NCI-H1417 treated with DMSO at 0.1 percent for 48 hours (cell line): ENCODE data around the gene GBX2.
"Not testable (repeated sequence)": the region's sequence is repeated elsewhere in the genome, so short reads cannot be mapped to it uniquely, and the experiment has no call there.

Experiments
- DNase-seq: peaks from one replicate; lab custom pipeline; 2025; lab: John Stamatoyannopoulos, UW

GBX2 gene

DNA sequence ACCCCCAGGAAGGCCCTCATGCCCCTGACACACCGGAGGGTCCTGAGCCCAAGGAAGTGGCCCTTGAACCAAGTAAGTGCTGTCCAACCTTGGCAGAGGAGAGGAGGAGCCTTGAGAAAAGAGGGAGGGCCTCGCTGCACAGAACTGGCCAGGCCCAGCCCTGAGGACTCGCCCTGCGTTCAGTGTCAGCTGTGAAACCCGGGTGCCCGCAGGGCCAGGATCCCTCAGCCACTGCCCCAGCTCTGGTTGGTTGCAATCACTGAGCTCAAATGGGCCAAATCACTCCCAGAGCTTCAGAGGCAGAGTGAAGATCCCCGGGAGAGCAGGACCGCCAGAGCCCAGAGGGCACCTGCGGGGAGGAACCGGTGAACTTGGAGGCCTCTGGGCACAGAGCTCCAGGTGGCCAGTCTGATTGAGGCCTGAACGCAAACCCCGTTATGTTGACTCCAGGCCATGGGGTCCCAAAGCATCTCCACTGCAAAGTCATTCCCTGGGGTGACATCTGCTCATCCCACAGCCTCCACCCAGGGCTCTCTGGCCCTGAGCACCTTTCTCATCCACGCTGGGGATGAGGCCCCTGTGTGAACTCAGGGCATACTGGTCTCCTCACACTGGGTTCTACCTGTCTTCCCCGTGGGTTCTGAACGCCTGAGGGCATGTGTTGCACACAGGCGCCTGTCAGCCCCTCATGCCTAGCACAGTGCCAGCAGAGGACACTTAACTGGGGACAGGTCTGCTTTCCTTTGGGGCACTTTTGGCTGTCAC, 11.9 kb downstream of the GBX2 start:
- no peak for DNase-seq

DNA sequence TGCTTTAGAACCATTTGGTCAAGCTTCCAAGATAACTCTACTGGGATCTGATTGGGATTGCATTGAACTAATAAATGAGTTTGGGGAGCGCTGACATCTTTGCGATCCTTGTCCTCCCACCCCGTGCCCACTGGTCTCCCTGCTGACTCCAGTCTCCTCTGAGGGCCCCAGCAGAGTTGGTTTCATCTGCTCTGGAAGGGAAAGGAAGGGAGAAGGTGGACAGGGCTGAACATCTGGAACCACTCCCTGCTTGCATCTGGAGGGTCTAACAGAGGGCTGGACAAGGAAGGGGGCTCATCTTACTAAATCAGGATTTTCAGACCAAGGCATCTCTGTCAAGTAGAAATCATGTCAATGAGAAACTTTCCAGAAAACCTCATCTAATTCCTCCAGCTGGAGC, 12.8 kb downstream of the GBX2 start:
- DNase-seq = no peak

DNA sequence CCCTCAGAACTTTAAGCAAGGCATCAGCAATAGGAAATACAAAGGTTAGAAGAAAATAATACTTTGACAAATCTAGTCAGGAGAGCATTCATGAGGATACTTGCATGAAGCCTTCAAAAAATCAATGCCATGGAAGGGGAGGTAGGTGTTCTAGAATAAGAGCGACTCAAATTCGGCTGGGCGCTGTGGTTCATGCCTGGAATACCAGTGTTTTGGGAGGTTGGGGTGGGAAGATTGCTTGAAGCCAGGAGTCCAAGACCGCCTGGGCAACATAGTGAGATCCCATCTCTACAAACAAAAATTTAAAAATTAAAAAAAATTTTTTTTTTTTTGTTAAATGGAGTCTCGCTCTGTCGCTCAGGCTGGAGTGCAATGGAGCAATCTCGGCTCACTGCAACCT, 21.8 kb downstream of the GBX2 start:
- DNase-seq = no peak

DNA sequence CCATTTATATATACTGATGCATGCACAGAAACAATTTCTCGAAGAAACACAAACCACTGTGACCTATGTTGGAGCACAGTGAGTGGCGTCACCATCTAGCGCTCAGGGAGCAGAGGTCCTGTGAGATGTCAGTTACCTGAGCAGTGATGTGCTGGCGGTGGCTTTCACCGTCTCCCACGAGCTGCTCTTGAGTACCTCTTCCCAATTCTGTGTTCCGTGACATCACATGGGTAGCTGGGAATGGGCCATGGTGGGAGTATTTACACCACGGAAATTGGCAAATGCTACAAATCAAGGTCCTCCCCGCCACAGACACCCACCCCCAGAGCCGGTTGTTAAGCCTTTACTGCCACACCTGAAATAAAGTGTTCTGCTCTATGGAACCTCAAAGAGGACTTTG, 24.4 kb downstream of the GBX2 start:
- DNase-seq = no peak

DNA sequence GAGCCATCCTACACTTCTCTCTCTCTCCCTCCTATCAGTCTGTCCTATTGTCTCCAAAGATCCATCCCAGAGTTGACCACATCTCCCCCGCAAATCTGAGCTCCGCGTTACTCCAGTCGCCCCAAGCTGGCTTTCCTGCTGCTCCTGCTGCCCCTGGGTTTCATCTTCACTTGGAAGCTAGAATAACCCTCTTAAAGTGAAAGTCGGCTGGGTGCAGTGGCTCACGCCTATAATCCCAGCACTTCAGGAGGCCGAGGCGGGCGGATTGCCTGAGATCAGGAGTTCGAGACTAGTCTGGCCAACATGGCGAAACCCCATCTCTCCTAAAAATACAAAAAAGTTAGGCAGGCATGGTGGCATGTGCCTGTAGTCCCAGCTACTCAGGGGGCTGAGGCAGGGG, 26.6 kb downstream of the GBX2 start:
- DNase-seq = not testable (repeated sequence)

DNA sequence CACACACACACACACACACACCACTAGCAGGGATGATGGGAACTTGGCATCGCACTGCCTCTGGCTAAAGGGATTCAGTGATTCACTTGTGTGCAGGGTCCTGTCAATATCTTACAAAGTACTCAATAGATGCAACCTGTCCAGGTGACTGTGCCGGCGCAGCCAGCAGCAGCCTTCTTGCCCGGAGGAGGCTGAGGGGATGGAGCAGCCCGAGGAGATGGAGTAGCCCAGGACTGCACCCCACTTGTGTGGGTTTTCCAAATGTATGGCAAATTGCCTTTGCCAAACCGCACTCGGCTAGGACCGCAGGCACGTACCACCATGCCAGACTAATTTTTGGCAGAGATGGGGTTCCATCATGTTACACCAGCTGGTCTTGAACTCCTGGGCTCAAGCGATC, 31.1 kb downstream of the GBX2 start:
- no peak for DNase-seq

DNA sequence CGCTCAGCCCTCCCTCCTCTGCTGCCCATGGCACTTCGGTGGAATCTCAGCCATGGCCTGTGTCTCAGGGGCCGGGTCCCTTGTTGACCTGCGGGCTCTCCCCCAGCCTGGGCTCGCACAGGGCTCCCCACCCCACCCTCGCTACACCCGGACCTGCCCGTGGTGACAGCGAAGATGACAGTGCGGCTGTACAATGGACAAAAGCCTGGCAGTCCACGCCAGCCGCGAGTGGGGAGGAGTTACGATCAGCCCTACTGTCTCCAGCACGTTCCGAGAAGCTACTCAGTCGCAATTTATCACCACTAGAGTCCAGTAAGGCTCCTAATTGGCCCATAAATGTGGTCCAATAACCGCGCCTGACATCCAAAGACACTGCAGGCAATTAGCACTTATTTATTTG, 31.6 kb downstream of the GBX2 start:
- DNase-seq = no peak

DNA sequence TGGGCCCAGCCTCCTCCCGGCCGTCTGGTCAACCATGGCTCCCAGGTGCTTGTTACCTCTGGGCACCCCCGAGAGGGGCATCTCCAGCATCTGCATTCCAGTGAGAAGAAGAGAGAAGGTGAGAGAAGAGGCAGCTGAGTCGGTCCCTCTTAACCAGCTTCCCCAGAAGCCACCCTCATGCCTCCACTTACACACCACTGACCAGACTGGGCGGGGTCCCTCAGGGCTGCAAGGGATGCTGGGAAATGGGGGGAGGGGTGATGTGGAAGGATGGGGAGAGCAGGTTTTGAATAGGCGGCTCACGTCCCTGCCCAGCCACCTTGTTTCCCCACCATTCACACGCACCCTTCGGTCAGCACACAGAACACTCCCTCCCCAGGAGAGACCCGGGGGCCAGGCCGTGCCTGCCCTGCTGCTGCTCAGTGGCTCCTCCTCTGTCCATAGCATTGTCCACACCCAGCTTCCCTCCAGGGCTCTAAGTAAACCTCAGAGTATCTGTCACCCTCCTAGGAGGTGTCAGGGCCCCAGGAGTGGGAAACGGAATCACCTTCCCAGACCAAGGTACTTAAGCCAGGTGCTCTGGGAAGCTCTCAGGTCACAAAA, 34.7 kb downstream of the GBX2 start:
- no peak for DNase-seq

DNA sequence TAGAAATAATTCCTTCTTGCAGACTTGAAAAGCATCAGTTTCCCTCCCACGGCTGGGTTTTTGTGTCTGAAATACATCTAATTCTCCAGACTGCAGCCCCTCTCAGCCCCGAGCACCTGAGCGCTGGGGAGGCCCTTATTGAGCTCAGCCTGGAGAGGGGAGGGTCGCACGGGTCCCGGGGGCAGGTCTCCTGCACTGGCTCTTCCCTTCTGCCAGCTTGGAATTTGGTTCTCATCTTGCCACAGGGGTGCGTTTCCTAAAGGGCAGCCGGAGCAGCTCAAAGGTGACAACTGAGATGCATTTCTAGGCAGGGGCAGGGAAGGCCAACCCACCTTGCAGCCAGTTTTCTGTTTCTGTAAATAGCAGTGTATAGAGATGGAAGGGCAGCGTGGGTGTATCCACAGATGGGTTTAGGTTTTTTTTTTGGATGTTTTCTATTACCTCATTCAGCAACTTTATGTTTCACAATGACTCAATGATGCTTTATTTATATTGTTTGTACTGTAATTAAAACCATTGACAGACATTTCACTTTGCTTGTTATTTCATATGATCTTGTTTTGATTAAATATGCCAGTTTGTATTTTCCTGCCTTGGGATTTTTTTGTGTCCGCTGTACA, 37.0 kb downstream of the GBX2 start:
- DNase-seq = no peak

DNA sequence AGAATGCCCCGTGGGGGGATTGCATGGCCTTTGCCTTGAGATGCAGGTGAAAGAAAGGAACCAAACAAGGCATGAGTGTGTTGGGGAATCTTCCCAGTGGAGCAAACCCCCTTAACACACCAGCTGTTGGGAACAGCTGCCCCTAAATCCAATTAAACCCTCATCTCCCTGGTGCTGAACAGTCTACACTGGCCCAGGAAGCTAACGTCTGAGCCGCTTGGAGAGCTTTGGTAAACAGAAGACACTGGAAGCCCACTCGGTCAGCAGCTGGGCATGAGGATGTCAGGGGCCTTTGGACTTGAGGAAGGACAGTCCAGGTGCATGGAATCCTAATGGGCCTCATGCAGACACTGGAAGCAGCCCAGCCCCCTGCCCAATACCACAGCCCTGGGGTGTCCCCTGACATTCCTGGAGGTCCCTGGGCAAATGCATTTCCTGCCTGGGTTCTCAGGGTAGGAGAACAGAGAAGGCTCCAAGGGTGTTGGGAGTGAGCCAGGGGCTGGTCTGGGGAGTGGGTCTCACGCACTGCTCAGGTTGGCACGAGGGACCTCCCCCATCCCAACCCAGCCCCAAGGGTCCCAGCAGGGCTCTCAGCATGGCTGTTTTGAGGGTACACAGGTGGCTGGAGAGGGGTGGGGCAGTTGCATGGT, 37.7 kb downstream of the GBX2 start:
- no peak for DNase-seq

DNA sequence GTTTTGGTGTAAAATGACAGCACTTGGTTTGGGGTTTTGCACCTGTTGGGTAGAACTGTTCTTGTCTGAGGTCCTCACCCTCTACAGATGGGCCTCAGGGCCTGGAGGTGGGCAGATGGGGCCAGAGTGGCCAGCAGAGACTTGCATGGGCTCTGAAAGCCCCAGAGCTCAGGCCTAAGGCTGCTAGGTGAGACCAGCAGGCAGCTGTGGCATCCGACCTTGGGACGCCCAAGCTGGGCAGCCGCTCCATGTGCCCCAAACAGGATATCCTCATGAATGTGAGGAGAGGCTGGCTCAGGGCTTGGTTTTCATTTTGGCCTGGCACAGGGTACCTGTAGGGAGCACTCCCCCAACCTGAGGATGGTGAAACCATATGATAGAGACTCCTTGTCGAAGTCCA, 38.3 kb downstream of the GBX2 start:
- DNase-seq = no peak

DNA sequence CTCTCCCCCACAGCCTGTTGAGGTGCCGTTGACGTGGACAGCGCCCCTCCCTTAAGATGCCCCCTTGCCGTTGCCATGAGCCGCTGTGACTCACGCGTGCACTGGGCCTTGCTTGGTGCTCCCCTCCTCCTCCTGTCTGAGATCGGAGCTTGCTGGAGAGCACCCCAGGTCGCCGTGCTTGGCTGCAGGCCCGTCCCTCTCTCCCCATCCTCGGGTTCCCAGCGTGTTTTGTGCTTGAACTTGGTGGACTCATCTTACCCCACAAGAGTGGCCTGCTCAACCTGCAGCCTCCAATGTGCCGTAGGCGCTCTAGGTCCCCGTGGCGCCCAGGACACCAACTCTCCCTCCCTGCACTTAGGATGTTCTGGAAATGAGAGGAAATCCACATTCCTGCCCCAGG, 39.9 kb downstream of the GBX2 start:
- no peak for DNase-seq

DNA sequence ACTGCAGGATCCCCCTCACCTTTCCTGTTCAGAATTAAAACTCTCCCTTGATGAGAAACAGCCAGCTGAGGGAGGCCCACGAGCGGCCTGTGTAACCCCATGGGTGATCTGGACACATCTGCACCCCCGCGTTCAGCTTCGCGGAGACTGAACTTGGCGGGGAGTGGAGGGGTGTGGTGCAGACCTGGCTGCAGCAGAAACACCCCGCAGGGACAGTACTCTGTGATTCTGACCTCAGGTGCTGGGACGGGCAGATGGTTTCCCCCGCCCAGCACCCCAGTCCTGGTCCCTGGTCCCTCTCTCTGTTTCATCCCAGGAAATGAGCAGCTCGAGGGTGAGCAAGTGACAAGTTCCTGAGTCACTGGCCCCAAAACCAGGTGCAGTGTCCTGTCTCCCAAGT, 41.2 kb downstream of the GBX2 start:
- no peak for DNase-seq

DNA sequence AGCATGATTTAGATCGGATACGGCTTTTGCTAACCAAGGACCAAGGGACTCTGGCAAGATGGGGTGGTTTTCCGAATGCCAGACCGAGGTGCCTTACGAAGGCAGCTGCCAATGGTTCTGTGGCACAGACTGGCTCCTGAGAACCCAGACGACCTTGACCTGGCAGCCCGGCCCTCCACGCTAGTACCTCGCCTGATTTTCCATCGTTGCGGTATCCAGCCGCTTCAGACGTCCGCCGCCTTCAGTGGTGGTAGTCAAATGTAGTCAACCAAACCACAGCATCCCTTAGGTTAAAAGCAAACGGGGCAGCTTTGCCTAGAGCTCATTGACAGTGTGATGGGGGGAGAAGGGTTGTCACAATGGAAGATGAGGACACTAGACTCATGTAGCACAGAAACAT, 42.6 kb downstream of the GBX2 start:
- no peak for DNase-seq

DNA sequence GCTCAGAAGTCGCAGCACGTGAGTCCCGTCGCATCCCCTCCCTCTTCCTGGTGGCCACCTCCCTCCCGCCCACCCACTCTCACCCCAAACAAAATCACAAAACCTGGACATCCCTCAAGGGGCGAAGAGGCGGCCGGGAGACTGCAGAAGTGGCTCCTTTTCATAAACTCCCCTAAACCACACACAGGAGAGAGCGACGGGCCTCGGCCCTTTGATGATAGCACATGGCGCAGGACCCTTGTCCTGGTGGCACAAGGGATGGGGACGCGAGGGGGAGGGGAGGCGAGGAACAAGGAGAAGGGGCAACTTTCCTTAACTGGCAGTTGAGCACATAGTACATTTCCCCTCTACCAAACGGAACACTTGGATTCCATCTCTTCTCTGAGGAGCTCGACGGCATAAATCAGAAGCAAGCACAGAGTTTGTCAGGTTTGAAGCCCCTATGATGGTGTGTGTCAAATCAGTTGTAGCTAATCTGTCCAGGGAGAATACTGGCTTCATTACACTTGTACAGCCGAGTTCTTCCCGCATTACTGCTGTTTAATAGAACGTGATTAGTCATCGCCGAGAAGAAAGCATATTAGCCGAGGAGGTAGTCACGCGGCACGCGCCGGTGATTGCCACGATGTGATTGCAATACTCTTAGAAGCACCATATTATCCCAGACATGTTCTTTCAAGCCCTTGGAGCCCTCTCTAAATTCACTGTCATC, 43.8 kb downstream of the GBX2 start:
- DNase-seq = no peak

DNA sequence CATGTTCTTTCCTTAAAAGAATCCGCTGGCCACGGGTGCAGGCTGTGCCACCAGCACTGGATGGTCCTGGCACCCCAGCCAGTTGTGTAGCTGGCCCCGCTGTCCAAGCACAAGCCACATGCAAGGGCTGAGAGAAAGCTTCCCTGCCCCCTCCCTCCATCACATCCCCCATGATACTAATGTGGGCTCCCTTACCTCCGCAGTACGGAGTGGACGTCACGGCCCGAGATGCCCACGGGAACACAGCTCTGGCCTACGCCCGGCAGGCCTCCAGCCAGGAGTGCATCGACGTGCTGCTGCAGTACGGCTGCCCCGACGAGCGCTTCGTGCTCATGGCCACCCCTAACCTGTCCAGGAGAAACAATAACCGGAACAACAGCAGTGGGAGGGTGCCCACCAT, 44.5 kb downstream of the GBX2 start:
- DNase-seq = no peak

DNA sequence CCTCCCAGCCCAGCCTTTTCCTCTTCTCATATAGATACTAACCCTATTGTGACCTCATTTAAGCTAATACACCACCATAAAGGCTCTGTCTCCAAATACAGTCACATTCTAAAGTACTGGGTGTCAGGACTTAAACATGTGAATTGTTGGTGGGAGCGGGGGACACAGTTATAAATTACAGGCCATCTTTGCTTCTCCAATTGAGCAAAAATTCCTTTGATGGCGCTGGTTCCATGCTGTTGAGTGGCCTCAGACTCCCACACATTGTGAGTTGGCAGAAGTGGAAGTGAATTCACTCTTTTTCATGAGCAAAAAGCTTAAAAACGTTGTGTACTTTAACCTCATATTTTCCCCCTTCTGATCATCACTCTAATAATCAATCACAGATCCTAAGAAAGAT, 46.0 kb downstream of the GBX2 start:
- DNase-seq = no peak

DNA sequence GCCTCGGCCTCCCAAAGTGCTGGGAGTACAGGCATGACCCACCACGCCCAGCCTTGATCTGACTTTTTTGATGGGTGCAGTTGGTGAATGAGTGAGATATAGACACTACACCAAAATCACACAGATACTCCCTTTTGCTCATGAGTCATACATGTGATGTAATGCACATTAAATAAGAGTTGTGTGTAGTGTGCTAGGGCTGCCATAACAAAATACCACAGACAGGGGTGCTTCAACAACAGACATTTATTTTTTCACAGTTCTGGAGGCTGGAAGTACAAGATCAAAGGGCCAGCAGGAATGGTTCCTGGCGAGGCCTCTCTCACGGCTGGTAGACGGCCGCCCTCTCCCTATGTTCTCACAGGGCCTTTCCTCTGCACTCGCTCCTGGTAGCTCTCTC, 46.6 kb downstream of the GBX2 start:
- no peak for DNase-seq

DNA sequence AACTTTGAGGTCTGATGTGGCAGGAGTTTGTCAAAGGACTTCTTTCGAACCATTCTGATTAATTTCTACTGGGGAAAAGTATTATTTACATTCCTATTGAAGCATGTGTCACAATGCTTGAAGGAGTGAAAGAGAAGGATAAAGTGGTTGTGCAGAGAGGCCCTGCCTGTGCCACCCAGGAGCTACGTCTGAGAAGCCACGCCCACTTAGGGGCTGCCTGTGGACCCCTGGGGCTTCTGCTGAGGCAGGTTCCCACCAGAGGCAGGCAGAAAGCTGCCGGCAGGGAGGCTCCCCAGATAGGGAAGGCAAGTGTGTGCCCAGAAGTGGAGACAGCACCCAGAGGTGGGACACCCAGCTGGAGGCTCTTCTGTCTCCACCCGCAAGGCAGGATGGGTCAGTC, 47.4 kb downstream of the GBX2 start:
- no peak for DNase-seq

DNA sequence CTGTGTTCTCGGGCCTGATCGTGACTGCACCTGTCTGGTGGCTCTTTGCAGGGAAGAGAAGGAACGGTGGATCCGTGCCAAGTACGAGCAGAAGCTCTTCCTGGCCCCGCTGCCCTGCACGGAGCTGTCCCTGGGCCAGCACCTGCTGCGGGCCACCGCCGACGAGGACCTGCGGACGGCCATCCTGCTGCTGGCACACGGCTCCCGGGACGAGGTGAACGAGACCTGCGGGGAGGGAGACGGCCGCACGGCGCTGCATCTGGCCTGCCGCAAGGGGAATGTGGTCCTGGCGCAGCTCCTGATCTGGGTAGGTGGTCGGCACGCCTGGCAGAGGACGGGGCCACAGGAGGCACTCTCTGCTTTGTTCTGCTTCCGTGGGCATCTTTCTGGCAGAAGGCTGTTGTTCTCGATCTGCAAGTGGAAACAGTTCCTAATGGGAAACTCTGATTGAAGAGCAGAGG, 48.0 kb downstream of the GBX2 start:
- DNase-seq = no peak

DNA sequence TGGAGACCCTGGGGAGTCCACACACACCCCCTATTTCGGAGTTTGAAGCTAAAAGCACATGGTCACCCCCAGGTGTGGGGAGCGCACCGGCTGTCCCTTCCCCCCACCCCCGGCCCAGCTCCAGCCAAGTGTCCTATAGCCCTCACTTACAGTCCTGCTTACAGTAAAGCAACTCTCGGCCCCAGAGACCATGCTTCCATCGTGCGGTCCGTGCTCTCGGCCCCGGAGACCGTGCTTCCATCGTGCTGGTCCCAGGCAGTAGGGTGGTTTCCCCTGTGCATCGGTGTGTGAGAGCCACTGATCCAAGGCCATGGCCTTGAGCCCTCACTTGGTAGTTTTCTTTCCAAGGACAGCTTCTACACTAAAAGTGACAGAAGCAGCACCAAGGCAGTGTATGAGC, 48.7 kb downstream of the GBX2 start:
- DNase-seq = no peak

DNA sequence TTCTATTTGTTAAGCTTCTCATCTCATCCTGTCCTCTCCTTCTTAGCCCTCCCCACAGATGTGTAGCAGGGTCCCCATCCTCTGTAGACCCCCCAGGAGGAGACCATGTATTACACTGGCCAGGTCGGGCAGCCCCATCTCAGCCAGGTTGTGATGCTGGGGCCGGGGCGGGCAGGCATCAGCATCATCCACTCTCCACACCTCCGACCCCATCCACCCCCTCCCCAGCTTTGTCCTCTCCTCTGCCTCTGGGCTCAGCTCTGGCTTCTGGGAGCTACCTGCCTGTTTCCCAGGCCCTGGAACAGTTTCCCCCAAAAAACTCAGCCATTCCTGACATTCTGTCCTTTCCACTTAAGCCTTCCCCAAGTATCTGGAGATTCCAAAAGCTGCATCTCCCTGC, 49.2 kb downstream of the GBX2 start:
- DNase-seq = no peak
